Lung microvascular endothelial cell (primary cell): ENCODE results near the gene GAMT. TPM values are rescaled to one million over a fixed set of nuclear protein-coding genes. Genes with fewer than 3 reads are reported as not detected.
"Not testable (repeated sequence)": the region's sequence is repeated elsewhere in the genome, so short reads cannot be mapped to it uniquely, and the experiment has no call there.

Source experiments
- DNase-seq, 2 donors: peaks; one replicate each; pipeline versions ENCODE4 v3.0.0 to v3.0.0-alpha.2; 2010; ENCODE audit warnings: low read depth in 2 of 2
- total RNA-seq: library from RNA; depleted of rRNA; stranded (reverse); fragments of >200 nt; gene quantifications from 2 replicates; pipeline ENCODE4 v1.2.1, GENCODE V29; 2014

The GAMT gene
- total RNA-seq, 1 donor from 2014 or later: 8.3 TPM

DNA sequence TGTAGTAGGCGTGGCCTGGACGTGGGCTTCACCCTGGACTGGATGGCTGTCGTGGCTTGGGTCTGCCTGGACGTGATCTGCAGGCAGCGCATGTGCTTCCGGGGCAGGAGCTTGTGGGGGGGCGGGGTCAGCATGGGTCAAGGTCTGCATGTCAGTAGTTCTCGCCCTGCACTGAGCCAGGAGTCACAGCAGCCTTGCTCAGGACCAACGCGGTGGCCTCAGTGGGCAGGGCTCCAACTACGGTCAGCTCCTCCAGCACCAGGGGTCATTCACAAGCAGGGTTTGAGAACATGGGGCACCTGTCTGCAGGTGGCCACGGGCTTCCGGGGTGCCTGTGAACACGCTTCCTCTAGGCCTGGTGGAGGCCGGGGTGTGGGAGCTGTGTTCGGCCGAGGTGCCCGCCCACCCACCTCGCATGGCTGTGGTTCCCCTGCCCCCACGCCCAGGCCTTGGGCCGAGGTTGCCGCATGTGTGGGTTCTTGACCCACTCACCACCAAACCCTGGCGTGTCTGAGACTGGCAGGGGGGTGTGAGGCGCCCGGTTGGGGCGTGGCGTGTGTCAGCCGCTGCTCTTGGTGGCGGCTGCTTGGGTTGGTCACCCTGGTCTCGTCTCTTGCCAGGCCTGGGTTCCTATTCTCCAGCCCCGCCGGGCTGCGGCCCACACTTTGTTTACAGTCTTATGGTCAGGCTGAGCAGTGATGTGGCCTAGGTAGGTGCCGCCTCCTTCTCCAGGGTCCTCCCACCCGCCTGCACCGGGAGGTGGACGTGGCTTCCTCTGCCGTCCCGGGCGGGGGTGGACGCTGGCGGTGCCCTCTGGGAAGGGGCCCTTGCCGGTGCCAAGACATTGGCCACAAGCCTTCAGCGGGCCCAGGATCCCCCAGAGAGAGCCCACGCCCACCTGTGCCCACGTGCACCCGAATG, 32.0 kb upstream of the GAMT start:
- no peak for DNase-seq

GRCh38 chr19:1432507-1432887, 31.2 kb upstream of the GAMT start:
- no peak for DNase-seq

- DNase-seq: no peak
These were observed 30.6 kb upstream of the GAMT start for GRCh38 chr19:1431759-1432506.

GRCh38 chr19:1430246-1430645, 28.9 kb upstream of the GAMT start:
- DNase-seq: no peak

GRCh38 chr19:1429750-1430149, 28.4 kb upstream of the GAMT start:
- no peak for DNase-seq

DNA sequence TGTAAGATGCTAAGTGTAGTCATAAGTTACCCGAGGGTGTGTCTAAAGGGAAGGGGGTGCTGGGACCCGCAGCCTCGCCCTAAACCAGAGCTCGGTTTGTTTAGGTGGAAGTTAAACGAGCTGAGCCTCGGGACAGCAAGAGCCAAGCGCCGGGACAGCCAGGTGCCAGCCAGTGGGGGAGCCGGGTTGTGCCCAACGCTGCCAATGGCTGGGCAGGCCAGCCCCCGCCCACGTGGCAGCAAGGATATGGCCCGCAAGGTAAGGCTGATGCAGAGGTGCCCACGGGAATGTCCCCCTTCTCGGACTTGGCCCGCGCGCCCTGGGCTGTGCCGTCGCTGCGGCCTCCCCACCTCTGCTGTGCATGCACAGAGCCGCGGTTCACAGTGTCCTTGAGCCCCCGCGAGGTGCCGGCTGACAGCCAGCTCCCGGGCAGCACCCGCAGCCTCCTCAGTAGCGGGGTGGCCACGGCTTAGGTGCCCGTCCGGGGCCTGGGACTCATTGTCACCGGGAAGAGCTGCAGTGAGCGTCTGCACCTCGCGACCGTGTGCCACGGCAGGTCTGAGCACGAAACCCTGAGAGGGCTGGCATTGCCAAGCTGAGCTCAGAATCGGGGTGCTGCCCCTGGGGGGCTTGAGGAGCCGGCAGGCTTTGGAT, 27.5 kb upstream of the GAMT start:
- no peak for DNase-seq

- DNase-seq: no peak
These were observed 26.0 kb upstream of the GAMT start for GRCh38 chr19:1427221-1427920.

DNA sequence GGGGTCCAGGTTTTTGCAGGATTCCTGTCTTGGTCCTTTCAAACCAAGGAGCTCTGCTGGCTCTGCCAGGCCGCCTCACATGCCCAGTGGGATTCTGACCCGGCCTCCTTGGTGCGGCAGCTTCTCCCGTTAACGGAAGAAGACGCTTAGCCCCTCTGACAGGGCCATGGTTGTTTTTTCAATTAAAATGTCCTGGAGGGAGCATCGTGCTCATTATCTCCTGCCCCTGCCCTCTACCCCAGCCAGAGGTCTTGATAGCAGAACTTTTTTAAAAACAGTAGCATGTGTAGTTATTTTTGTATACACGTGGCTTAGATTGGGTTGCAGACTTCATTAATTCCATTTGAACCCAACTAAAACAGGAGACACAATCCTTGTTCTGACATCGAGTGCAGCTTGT, 25.4 kb upstream of the GAMT start:
- no peak for DNase-seq

- DNase-seq: no peak
These were observed 24.6 kb upstream of the GAMT start for GRCh38 chr19:1425902-1426301.

GRCh38 chr19:1425102-1425837, 23.9 kb upstream of the GAMT start:
- DNase-seq: no peak

- no peak for DNase-seq
These were observed 23.0 kb upstream of the GAMT start for GRCh38 chr19:1424192-1424955.

- DNase-seq: no peak
These were observed 22.3 kb upstream of the GAMT start for GRCh38 chr19:1423436-1424191.

- no peak for DNase-seq
These were observed 21.6 kb upstream of the GAMT start for GRCh38 chr19:1422943-1423342.

DNA sequence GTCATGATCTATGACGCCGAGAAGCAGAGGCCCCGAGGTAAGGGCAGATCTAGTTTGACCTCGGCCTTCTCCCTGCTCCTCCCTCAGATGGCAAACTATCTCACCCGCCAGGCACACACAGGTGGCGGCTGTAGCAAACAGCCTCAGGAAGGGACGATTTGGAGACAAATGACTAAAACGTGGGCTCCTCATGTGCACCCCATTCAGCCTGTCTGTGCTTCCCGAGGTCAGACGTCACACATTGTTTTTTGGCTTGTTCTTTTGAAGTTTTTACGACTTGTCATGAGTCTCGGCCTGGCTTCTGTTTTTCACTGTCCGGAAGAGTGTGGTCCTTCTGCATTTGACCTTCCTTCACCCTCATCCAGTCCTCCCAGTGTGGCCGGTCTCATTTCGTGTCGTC, 21.0 kb upstream of the GAMT start:
- peak in 1 of 2 donors; percentile 60 for DNase-seq

GRCh38 chr19:1421958-1422305, 20.6 kb upstream of the GAMT start:
- no peak for DNase-seq

GRCh38 chr19:1421218-1421957, 20.0 kb upstream of the GAMT start:
- no peak for DNase-seq

DNA sequence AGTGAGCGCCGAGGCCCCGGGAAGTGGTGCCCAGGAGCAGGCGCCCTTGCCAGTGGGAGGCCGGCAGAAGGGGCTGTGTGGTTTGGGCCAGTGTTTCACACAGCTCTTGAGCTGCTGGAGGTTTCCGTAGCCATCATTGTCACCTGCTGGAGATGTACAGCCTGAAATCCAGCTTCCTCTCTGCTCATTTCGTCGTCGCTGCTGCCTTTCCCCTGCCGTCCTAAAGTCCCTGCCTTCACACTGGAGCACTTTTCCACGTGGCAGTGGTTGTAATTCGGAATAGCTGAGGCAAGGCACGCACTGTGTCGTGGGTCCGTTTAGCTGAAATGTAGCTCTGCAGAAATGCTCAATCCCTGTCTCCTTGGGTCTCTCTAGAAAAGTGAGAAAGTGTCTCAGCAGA, 19.2 kb upstream of the GAMT start:
- no peak for DNase-seq

GRCh38 chr19:1420085-1420484, 18.7 kb upstream of the GAMT start:
- DNase-seq: not testable (repeated sequence)
